Inflammatory macrophage (primary cell): Measurements from ENCODE around the gene CELSR1.

Source experiments
- DNase-seq, 2 donors: peaks; one replicate each; pipeline ENCODE4 v3.0.0-alpha.2; 2020 to 2022

CELSR1 gene

GRCh38 chr22:46442217-46442853, 95.1 kb downstream of the CELSR1 start:
- DNase-seq = no peak

- DNase-seq = no peak
Observed at GRCh38 chr22:46439576-46440465, 97.6 kb downstream of the CELSR1 start.

DNA sequence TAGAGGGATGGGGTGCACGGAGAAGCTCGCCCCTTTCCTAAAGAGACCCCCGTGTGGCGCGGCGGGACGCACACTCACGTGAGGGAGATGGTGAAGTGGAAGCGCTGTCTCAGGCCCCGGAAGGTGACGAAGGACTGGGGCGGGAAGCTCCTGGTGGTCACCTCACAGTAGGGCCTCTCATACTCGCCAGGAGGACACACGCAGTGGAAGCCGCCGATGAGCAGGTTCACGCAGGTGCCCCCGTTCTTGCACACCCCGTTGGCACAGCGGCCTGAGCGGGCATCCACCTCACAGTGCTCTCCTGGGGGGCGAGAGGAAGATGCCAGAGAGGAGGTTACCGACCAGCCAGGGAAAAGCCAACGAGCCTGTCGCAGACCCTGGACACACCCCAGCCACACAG, 98.3 kb downstream of the CELSR1 start:
- no peak for DNase-seq

- DNase-seq = no peak
Observed at GRCh38 chr22:46437671-46438440, 99.6 kb downstream of the CELSR1 start.

DNA sequence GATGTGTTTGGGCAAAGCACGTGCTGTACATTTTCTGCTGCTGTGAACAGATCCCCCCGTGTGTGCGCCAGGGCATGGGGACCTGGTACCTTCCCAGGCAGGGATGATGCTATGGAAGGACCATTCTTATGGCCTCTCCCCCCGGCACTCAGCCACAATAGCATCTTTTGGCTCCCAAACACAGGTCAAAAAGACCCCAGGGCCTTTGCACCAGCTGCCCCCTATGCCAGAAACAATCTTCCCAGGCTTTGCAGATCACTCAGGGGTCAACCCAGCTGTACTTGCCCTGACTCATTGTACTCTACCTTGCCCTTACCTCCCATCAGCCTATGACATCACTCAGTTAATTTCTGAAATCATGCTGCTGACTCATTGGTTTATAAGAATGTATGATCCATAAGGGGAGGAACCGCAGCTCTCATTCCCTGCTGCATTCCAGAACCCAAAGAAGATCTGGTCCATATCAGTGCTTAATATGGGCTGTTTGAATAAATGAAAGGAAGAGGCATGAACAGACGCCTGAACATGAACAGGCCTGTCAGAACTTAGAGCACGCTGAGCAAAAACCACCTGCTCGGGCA, 100.7 kb downstream of the CELSR1 start:
- no peak for DNase-seq

DNA sequence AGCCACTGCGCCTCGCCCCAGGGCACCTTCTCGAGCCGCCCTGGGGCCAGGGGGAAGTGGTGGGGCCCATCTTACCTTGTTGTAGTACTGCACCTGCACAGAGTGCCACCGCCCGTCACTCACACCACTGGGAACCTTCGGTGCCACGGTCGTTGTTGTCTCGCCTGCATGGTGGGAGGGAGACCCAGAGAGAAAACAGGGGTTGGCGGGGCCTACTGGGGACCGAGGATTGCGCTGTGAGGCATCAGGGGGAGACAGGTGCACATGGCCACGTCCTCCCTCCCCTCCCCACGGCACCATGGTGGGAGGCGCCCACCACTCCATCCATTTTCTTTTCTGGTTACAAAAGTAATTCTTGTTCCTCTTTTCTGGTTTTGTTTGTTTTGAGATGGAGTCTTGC, 104.1 kb downstream of the CELSR1 start:
- DNase-seq = no peak

DNA sequence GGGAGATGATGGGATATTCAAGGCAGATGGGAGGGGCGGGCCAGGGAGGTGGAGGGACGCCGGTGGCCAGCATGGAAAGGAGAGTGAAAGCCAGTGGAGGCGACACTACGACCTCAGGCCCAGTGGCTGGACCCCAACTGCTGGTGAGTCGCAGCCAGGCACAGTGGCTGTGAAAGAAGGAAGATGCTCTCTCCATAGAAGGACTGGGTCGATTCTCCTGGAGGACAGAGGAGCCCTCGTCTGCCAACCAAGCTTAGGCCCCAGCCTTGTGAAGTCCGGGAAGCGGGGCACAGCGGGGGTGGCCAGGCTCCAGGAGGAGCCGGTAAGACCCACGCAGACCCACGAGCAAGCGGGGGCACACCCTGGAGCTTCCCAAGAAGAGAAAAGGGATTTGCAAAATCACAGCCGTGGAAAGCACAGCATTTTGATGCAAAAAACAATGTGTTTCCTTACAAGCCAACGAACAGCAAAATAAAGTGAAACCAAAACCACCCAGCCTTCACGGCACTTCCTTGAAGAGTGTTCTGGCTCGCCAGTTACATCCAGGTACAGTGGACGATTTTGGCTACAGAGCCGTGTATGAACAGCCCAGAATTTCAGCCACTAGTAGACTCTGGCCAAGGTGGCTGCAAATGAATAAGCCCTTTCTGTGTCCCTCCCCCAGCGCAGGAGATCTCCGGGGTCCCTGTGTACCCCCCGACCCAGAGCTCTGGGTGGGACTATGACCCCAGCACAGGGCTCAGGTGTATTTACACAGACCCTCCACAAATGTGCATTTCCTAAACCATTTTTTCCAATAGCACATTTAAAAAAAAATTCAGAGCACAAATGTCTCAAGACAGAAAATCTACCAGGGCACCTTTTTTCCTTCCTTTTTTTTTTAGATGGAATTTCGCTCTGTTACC, 105.0 kb downstream of the CELSR1 start:
- DNase-seq = peak; percentile 12 to 42

DNA sequence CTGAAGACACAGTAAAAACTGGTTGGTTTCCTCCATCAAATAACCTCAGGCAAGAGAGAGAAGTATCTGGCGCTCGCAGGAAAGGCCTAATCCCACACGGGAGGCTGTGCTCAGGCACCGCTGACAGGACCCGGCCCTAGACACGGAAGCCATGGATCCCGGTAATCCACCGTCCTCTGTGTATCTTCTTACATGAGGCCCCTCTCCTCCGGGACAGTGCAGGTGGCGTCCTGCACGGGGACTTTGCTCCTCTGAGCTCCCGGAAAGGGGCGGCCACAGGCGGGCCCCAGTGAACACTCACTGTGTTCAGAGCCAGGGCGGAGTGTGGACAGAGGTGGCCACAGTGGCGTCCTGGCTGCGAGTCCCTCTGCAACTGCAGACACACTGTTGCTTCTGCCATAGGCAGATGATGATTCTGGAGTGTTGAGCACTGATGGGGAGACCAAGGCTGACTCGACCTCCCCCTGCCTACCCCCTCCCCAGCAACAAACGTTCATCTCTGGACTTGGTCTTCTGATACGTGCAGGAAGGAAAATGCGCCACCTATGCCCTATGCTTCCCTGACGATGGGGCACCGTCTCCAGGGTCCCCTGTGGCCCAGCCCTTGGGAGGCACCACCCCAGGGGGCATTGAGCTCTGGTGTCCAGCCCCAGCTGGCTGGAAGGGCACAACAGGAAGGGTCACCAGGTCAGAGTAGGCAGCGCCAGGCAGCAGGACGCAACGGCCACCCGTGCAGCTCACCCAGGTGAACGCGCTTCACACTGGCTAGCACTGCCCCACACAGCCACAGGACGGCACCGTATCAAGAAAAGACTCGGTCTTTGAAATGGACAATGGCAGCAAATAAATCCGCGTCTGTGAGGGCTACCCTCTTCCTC, 106.2 kb downstream of the CELSR1 start:
- DNase-seq = no peak

DNA sequence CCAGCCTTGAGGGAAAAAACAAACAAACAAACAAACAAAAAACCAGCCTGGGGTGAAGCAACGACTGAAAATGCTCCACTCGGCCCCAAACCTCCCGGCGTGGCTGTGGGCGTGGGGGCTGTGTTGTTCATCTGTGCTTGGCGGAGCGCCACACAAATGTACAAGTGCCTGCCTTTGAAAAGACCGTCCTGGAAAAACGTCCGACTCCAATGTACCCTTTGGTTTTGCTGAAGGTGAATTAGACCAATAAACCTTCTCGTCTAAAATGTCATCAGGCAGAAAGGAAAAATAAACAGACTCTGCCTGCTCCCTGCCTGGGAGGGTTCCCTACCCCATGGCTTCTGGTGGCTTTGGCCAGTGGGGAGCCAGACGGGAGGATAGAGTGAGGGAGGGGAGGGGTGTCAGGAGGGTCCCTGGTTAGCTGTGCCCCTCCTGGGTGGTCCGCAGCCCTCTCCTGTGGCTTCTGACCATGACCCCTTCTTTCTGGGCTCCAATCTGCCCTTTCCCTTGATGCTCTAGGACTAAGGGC, 108.0 kb downstream of the CELSR1 start:
- no peak for DNase-seq

- DNase-seq = no peak
Observed at GRCh38 chr22:46428602-46429324, 108.7 kb downstream of the CELSR1 start.

DNA sequence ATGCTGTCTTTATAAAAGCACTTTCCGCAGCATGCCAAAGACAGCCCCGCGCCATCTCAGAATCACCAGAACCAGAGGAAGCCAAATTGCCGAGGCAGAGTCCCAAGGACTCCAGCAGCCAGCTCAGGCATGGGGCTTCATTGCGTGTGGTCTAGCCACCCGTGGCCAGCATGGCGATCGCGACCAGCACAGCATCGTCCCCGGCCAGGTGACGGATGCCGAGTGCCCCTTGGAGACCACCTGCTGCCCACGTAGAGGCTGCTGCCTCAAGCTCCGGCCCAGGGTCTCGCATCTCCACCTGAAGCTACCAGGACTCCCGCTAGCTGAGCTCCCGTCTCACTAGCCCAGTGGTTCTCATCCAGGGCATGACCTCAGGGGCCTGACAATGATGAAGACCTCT, 109.2 kb downstream of the CELSR1 start:
- no peak for DNase-seq

GRCh38 chr22:46425016-46425415, 112.4 kb downstream of the CELSR1 start:
- no peak for DNase-seq

DNA sequence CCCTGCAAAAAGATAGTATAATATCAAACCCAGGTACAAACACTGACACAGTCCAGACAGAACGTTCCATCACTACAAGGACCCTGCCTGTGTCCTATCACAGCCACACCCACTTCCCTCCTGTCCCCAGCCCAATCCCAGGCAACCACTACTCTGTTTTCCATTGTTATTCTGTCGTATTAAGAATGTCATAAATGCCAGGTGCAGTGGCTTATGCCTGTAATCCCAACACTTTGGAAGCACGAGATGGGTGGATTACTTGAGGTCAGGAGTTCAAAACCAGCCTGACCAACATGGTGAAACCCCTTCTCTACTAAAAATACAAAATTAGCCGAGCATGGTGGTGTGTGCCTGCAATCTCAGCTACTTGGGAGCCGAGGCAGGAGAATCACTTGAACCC, 112.9 kb downstream of the CELSR1 start:
- DNase-seq = no peak

DNA sequence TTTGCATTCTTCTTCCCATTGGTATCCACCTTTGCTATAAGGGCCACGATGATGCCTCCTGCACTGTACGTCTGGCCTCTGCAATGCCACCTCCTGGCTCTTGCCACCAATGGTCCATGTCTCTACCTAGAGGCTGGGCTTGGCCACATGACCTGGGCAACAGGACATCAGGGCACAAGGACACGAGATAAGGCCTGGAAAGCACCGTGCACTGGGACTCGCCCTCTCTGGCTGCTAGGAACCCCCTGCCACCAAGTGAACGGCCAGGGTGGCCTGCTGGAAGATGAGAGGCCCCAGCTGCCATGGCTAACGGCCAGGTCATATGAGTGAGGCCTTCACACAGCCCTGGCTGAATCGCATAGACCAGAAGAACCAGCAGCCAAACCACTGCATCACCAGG, 114.5 kb downstream of the CELSR1 start:
- DNase-seq = no peak

DNA sequence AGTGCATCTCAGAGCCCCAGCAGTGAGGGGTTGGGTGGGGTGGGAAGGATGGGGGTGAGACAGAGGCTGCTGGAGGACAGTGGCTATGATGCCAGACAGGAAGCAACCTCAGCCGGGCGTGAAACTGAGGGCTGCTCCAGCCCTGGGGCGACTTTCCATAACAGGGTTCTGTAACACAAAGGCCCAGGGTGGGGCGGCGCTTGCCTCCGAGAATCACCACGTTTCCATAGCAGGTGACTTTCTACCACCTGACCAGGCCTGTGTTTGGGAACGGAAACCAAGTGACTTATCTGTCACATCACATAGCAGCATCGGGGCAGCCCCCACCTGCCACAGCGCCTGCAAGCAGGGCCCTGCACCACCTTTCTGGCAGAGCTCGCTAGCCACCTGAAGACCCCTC, 116.2 kb downstream of the CELSR1 start:
- no peak for DNase-seq

GRCh38 chr22:46419754-46420571, 117.5 kb downstream of the CELSR1 start:
- no peak for DNase-seq

DNA sequence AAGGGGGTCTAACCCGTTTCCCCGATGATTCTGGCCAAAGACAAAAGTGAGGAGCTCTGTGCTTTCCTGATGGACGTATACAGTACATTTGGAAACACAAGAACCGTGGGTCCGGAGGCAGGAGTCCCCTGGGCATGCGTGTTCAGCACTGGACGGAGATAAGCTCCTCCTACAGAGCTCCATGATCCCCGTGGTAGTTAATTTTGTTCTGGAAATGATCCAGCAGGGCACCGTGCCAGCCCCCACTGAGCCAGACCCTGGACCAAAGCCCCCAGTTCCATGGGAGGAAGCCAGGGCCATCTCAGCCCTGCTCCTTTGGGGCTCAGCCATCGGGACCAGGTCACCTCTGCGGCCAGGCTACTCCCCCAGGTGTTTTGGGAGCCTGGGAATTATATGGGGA, 118.6 kb downstream of the CELSR1 start:
- DNase-seq = no peak

DNA sequence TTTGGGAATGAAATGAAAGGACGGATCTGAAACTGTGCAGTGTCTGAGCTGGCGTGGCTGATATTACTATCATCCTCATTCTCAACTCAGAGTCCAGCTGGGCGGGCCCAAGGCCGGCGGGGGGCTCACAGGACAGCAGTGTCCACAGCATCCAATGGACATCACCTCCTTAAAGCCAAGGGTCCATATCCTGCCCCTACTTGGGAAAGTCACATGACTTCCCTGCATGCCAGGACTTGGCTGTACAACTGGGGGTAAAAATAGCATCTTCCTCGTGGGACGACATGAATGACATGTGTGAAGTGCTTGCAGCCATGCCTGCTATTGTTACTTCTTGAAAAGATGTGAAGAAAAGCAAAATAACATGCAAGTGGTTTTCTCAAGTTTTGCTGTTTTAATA, 119.7 kb downstream of the CELSR1 start:
- DNase-seq = no peak
